ENCODE results near the gene POLR2B. TPM values are rescaled to one million over a fixed set of nuclear protein-coding genes. Genes with fewer than 3 reads are reported as not detected.

POLR2B gene
- total RNA-seq, 1 donor from 2014 or later: 107 TPM

DNA sequence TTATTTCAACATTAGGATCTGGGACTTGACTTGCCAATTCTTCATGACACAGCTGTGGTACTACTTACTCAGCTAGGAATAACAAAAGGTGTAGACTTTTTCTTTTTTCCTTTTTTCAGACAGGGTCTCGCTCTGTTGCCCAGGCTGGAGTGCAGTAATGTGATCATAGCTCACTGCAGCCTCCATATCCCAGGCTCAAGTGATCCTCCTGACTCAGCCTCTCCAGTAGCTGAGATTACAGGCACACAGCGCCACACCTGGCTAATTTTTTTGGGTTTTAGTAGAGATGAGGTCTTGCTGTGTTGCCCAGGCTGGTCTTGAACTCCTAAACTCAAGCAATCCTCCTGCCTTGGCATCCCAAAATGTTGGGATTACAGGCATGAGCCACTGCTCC is 17.6 kb upstream of the POLR2B start:
- Mint-ChIP-seq H3K27me3 (no peaks in the 10 kb centered on the region), H3K4me3 (ENCODE audit: low read depth) (no peak overlapping the region), H3K9me3 (ENCODE audit: low read depth) (no peaks in the 10 kb centered on the region), H3K36me3 (ENCODE audit: insufficient read depth) (peaks cover 18% of the 10 kb centered on the region), H3K4me1 (ENCODE audit: low read depth) (peaks cover 2% of the 10 kb centered on the region), H3K27ac (no peak overlapping the region)
- DNase-seq (ENCODE audit: low spot score, unreplicated experiment): no peak
- TF ChIP-seq, protein P1, sequence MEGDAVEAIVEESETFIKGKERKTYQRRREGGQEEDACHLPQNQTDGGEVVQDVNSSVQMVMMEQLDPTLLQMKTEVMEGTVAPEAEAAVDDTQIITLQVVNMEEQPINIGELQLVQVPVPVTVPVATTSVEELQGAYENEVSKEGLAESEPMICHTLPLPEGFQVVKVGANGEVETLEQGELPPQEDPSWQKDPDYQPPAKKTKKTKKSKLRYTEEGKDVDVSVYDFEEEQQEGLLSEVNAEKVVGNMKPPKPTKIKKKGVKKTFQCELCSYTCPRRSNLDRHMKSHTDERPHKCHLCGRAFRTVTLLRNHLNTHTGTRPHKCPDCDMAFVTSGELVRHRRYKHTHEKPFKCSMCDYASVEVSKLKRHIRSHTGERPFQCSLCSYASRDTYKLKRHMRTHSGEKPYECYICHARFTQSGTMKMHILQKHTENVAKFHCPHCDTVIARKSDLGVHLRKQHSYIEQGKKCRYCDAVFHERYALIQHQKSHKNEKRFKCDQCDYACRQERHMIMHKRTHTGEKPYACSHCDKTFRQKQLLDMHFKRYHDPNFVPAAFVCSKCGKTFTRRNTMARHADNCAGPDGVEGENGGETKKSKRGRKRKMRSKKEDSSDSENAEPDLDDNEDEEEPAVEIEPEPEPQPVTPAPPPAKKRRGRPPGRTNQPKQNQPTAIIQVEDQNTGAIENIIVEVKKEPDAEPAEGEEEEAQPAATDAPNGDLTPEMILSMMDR (IDR thresholded peaks at IDR 0.05; ENCODE audit: unreplicated experiment): no peak

DNA sequence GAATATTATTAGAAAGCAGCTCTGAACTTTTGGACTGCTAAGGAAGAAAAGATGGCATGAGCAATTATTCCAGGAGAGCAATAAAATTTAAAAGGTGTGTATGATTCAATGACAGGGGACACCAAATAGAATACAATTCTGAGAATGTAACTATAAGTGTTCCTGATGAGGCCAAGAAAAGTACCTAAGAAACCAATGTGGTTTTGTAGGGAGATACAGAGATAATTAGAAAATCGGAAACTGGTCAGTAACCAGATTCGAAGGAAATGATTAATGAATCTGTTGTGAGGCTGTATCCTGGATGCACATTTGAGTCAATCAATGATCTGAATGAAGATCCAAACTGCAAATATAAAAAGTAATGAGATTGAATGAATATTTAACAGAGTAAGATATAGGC is 7.3 kb upstream of the POLR2B start:
- DNase-seq (ENCODE audit: low spot score, unreplicated experiment): no peak
- Mint-ChIP-seq H3K9me3 (ENCODE audit: low read depth) (no peaks in the 10 kb centered on the region), H3K4me1 (ENCODE audit: low read depth) (peaks cover 8% of the 10 kb centered on the region), H3K27ac (no peak overlapping the region), H3K36me3 (ENCODE audit: insufficient read depth) (peaks cover 30% of the 10 kb centered on the region), H3K27me3 (no peaks in the 10 kb centered on the region), H3K4me3 (ENCODE audit: low read depth) (no peak overlapping the region)
- TF ChIP-seq, protein P1 (IDR thresholded peaks at IDR 0.05; ENCODE audit: unreplicated experiment): no peak

DNA sequence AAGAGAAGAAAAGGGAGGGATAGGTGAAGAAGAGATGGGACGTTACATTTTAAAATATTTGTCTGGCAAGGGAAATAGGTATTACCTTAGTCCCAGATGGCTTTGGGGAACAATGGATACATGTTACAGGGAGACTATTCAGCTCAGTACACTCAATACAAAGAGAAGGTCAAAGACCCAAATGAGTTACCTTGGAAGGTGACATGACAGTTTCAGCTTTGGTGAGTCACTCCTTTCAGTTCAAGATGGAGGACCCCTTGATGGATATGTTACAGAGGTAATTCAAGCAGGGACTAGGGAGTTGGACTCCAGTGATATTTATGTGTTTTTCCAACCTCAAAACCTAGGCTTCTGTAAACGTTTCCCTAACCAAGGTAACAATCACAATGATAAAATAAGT is 6.3 kb upstream of the POLR2B start:
- Mint-ChIP-seq H3K36me3 (ENCODE audit: insufficient read depth) (peaks cover 28% of the 10 kb centered on the region), H3K4me1 (ENCODE audit: low read depth) (peaks cover 9% of the 10 kb centered on the region), H3K27me3 (no peaks in the 10 kb centered on the region), H3K27ac (no peak overlapping the region), H3K9me3 (ENCODE audit: low read depth) (no peaks in the 10 kb centered on the region), H3K4me3 (ENCODE audit: low read depth) (no peak overlapping the region)
- DNase-seq (ENCODE audit: low spot score, unreplicated experiment): no peak
- TF ChIP-seq, protein P1 (IDR thresholded peaks at IDR 0.05; ENCODE audit: unreplicated experiment): no peak

DNA sequence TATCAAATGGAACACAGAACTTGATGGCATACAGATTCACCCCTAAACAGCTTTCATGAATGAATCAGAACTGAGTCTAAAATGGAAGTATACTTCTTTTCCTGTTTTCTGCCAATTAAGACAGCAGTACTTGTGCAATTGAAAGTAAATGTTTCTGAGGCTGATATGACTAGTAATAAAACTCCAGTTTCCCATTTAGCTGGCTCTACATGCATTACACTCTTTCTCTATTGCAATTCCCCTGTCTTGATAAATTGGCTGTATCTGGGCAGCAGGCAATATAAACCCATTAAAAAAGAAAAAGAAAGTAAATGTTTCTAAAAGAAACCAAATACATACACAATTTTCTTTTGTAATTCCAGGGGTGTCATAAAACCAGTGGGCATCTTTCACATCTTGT is 5.9 kb upstream of the POLR2B start:
- Mint-ChIP-seq H3K4me1 (ENCODE audit: low read depth) (peaks cover 9% of the 10 kb centered on the region), H3K27me3 (no peaks in the 10 kb centered on the region), H3K9me3 (ENCODE audit: low read depth) (no peaks in the 10 kb centered on the region), H3K27ac (no peak overlapping the region), H3K36me3 (ENCODE audit: insufficient read depth) (peaks cover 28% of the 10 kb centered on the region), H3K4me3 (ENCODE audit: low read depth) (no peak overlapping the region)
- no peak for DNase-seq (ENCODE audit: low spot score, unreplicated experiment)
- TF ChIP-seq, protein P1 (IDR thresholded peaks at IDR 0.05; ENCODE audit: unreplicated experiment): no peak

DNA sequence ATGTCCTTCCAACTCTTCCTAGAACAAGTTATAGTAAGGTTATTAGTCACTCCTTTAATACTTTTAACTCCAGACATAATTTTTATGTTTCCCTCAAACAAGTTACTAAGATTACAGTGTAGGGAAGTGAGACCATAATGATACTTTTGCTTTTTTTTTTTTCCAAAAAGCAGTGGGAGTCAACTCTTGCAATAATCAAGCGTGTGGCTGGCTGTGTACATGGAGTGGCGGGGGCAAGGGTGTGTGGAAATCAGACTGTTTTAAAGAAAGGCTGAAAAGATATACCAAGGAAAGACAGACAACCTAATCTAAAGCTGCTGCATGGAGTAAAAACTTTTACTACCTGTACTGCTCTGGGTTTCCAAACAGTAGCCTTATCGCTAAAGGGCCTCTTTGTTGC is 5.4 kb upstream of the POLR2B start:
- Mint-ChIP-seq H3K27ac (no peak overlapping the region), H3K4me1 (ENCODE audit: low read depth) (peaks cover 9% of the 10 kb centered on the region), H3K36me3 (ENCODE audit: insufficient read depth) (peaks cover 28% of the 10 kb centered on the region), H3K27me3 (no peaks in the 10 kb centered on the region), H3K4me3 (ENCODE audit: low read depth) (no peak overlapping the region), H3K9me3 (ENCODE audit: low read depth) (no peaks in the 10 kb centered on the region)
- TF ChIP-seq, protein P1 (IDR thresholded peaks at IDR 0.05; ENCODE audit: unreplicated experiment): no peak
- no peak for DNase-seq (ENCODE audit: low spot score, unreplicated experiment)
